ENCODE measurements around the gene MYH14.

DNA sequence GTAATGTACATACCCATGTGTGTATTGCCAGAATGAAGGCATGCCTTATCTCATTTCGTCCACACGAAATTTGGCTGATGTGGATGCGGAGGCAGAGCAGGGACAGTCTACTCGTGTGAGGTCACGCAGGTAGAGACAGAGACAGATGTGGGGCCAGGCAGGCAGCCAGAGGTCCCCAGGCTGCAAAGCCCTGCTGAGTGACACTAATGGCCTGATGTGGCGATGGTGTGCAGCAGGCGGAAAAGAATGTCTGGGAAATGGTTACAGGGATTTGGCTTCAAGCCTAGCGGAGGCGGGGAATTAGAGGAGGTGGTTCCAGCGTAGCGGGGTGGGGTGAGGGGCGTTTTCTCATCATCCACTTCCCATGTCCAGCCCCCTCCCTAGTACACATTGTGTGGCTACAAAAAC lies 36.1 kb upstream of the MYH14 start:
- TF ChIP-seq, protein P1, sequence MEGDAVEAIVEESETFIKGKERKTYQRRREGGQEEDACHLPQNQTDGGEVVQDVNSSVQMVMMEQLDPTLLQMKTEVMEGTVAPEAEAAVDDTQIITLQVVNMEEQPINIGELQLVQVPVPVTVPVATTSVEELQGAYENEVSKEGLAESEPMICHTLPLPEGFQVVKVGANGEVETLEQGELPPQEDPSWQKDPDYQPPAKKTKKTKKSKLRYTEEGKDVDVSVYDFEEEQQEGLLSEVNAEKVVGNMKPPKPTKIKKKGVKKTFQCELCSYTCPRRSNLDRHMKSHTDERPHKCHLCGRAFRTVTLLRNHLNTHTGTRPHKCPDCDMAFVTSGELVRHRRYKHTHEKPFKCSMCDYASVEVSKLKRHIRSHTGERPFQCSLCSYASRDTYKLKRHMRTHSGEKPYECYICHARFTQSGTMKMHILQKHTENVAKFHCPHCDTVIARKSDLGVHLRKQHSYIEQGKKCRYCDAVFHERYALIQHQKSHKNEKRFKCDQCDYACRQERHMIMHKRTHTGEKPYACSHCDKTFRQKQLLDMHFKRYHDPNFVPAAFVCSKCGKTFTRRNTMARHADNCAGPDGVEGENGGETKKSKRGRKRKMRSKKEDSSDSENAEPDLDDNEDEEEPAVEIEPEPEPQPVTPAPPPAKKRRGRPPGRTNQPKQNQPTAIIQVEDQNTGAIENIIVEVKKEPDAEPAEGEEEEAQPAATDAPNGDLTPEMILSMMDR (optimal IDR thresholded peaks at IDR 0.05 in 1 of 3, IDR thresholded peaks at IDR 0.05 in 1 of 3, conservative IDR thresholded peaks at IDR 0.05 in 1 of 3; ENCODE audit: extremely low read depth in 1 of 3, insufficient read depth in 2 of 3, low read length in 3 of 3), result no peak
- TF ChIP-seq EZH2 (IDR thresholded peaks at IDR 0.05; ENCODE audit: low read length), result no peak
